Measurements from ENCODE around the gene LYPLA2. TPM values are rescaled to one million over a fixed set of nuclear protein-coding genes. Genes with fewer than 3 reads are reported as not detected.

LYPLA2 gene
- total and polyA plus RNA-seq, 4 donors: 26.3 to 71.1 (median 43.2) TPM

GRCh38 chr1:23799570-23800399 lies 8.8 kb downstream of the LYPLA2 start:
- Histone ChIP-seq H3K4me1 (ENCODE audit: control insufficient read depth in 4 of 4, insufficient read depth in 4 of 4, low read length in 3 of 4) (peaks cover 12 to 50% (median 41%) of the 10 kb centered on the region in 4 donors), H3K36me3 (ENCODE audit: control insufficient read depth in 4 of 4, insufficient read depth in 3 of 4, low read depth in 1 of 4, low read length in 3 of 4) (peaks cover 2 to 27% (median 10%) of the 10 kb centered on the region in 4 donors)

More at GRCh38 chr1:23799570-23800399, 8.8 kb downstream of the LYPLA2 start:
- WGBS: 3% methylated on average over 48 of the region's 48 CpGs
- Histone ChIP-seq H3K27me3 (ENCODE audit: control insufficient read depth in 4 of 4, insufficient read depth in 4 of 4, low read length in 3 of 4) (no peaks in the 10 kb centered on the region), H3K27ac (ENCODE audit: low read depth in 1 of 2, low read length in 2 of 2) (peak overlapping the region; percentile 99 to 100), H3K4me3 (ENCODE audit: low read depth in 1 of 3, low read length in 3 of 3) (peak overlapping the region; percentile 80 to 91 (median 80)), H3K9ac (ENCODE audit: low read depth in 1 of 2, low read length in 2 of 2) (peak overlapping the region; percentile 62 to 96), H3K9me3 (ENCODE audit: control insufficient read depth in 4 of 4, low read length in 3 of 4) (no peaks in the 10 kb centered on the region)
- DNase-seq (ENCODE audit: low spot score): peak; percentile 70
- TF ChIP-seq NR2F2 (IDR thresholded peaks at IDR 0.05) (no peak), HNF4A (conservative IDR thresholded peaks at IDR 0.05) (peak; percentile 71 to 75), SP1 (IDR thresholded peaks at IDR 0.05) (peak; percentile 63), RAD21 (IDR thresholded peaks at IDR 0.05) (peak in 1 of 2 donors; percentile 17), FOXA1 (IDR thresholded peaks at IDR 0.05) (no peak), GABPA (IDR thresholded peaks at IDR 0.05 in 1 of 2, conservative IDR thresholded peaks at IDR 0.05 in 1 of 2) (no peak), EGR1 (IDR thresholded peaks at IDR 0.05; ENCODE audit: low read depth in 2 of 2) (peak; percentile 3 to 57), ZBTB33 (IDR thresholded peaks at IDR 0.05) (no peak), RXRA (IDR thresholded peaks at IDR 0.05) (no peak), CTCF (IDR thresholded peaks at IDR 0.05; ENCODE audit: low read depth, low read length, missing input control) (no peak), YY1 (IDR thresholded peaks at IDR 0.05) (peak; percentile 33), MAX (IDR thresholded peaks at IDR 0.05) (no peak), REST (IDR thresholded peaks at IDR 0.05) (peak; percentile 19), FOXA2 (IDR thresholded peaks at IDR 0.05) (no peak), ATF3 (IDR thresholded peaks at IDR 0.05) (no peak), TAF1 (conservative IDR thresholded peaks at IDR 0.05) (no peak), JUND (IDR thresholded peaks at IDR 0.05) (no peak), HNF4G (IDR thresholded peaks at IDR 0.05) (peak; percentile 45)

Measured in liver (tissue), 9 donors.